ENCODE results near the gene KCNJ10.
A peak's percentile ranks its signal among the peaks of the same experiment; 100 is the strongest.

DNA sequence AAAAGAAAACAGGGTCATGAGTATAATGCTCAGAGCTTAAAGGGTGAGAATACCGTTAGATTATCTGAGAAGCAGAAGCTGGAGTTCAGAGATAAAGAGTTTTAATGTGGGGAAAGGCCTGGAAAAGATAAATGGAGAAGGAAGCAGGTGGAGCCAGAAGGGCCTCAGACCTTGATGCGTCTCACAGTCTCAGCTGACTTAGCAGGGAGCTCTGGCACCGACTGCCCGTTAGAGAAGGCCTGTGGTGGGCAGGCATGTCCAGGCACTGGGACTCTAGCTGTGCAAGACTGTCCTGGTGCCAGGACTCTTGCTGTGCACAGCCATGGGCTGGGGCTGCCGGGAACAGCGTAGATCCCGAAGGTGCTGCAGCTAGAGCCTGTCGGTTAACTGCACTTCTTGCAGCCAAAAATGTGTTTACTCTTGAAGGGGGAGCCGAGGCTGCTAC, 112.1 kb downstream of the KCNJ10 start:
- no peak for TF ChIP-seq CEBPB (IDR thresholded peaks at IDR 0.05)
- TF ChIP-seq, protein P1, sequence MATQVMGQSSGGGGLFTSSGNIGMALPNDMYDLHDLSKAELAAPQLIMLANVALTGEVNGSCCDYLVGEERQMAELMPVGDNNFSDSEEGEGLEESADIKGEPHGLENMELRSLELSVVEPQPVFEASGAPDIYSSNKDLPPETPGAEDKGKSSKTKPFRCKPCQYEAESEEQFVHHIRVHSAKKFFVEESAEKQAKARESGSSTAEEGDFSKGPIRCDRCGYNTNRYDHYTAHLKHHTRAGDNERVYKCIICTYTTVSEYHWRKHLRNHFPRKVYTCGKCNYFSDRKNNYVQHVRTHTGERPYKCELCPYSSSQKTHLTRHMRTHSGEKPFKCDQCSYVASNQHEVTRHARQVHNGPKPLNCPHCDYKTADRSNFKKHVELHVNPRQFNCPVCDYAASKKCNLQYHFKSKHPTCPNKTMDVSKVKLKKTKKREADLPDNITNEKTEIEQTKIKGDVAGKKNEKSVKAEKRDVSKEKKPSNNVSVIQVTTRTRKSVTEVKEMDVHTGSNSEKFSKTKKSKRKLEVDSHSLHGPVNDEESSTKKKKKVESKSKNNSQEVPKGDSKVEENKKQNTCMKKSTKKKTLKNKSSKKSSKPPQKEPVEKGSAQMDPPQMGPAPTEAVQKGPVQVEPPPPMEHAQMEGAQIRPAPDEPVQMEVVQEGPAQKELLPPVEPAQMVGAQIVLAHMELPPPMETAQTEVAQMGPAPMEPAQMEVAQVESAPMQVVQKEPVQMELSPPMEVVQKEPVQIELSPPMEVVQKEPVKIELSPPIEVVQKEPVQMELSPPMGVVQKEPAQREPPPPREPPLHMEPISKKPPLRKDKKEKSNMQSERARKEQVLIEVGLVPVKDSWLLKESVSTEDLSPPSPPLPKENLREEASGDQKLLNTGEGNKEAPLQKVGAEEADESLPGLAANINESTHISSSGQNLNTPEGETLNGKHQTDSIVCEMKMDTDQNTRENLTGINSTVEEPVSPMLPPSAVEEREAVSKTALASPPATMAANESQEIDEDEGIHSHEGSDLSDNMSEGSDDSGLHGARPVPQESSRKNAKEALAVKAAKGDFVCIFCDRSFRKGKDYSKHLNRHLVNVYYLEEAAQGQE (IDR thresholded peaks at IDR 0.05; ENCODE audit: low read depth): no peak
- no peak; the same call in 1 of the 2 replicates for TF ChIP-seq EP300 (IDR thresholded peaks at IDR 0.05; ENCODE audit: borderline replicate concordance)
- no peak for TF ChIP-seq TAF1 (IDR thresholded peaks at IDR 0.05; ENCODE audit: low read depth)
- TF ChIP-seq CREB1 (IDR thresholded peaks at IDR 0.05; ENCODE audit: low read depth): no peak
- TF ChIP-seq TEAD4 (IDR thresholded peaks at IDR 0.05): no peak
- peak; percentile 92 for TF ChIP-seq NFIC (IDR thresholded peaks at IDR 0.05)
- TF ChIP-seq, protein P2, sequence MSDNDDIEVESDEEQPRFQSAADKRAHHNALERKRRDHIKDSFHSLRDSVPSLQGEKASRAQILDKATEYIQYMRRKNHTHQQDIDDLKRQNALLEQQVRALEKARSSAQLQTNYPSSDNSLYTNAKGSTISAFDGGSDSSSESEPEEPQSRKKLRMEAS (IDR thresholded peaks at IDR 0.05): peak; percentile 40; the same call in 1 of the 2 replicates
- no peak for TF ChIP-seq RAD21 (IDR thresholded peaks at IDR 0.05; ENCODE audit: low read depth)
- no peak for TF ChIP-seq EGR1 (IDR thresholded peaks at IDR 0.05)
- TF ChIP-seq ZBTB7A (IDR thresholded peaks at IDR 0.05; ENCODE audit: low read depth): no peak
- peak; percentile 67; the same call in 1 of the 2 replicates for TF ChIP-seq TCF12 (IDR thresholded peaks at IDR 0.05; ENCODE audit: low read depth)
